NCI-H1436 treated with DMSO at 0.1 percent for 48 hours (cell line): ENCODE data around the gene KRT74.

Experiments used
- DNase-seq: peaks from one replicate; lab custom pipeline; 2025; lab: John Stamatoyannopoulos, UW

The KRT74 gene

GRCh38 chr12:52519826-52520662 lies 53.6 kb downstream of the KRT74 start, which contains the start of gene KRT5:
Gene KRT5 (minus strand): TSS chr12:52520394. CDS start chr12:52520296, 98 bp downstream.
- no peak for DNase-seq

GRCh38 chr12:52519387-52519703 lies 54.3 kb downstream of the KRT74 start:
- DNase-seq, result no peak

- no peak for DNase-seq
Measured at GRCh38 chr12:52518574-52519386, 54.9 kb downstream of the KRT74 start.

- no peak for DNase-seq
Measured at GRCh38 chr12:52517888-52518287, 55.8 kb downstream of the KRT74 start.

- no peak for DNase-seq
Measured at GRCh38 chr12:52517005-52517835, 56.4 kb downstream of the KRT74 start.

- DNase-seq, result no peak
Measured at GRCh38 chr12:52515927-52516831, 57.5 kb downstream of the KRT74 start.
